GM06990 (cell line): ENCODE measurements around the gene WDFY2.
"Not testable (repeated sequence)": the region's sequence is repeated elsewhere in the genome, so short reads cannot be mapped to it uniquely, and the experiment has no call there.

Experiments
- DNase-seq: peaks from one replicate; pipeline ENCODE4 v3.0.0-alpha.2; 2011; ENCODE audit not compliant: insufficient read length; ENCODE audit errors: extremely low read depth
- H3K27me3 ChIP-seq: replicated peaks from 2 replicates; pipeline ENCODE4 v1.6.0; 2011; ENCODE audit warnings: low read length; ENCODE audit not compliant: control insufficient read depth, insufficient read depth
- H3K36me3 ChIP-seq: 2 replicates; pipeline ENCODE4 v1.5.1; 2011; ENCODE audit warnings: low read length; ENCODE audit not compliant: control insufficient read depth, insufficient read depth
- H3K4me3 ChIP-seq: replicated peaks from 2 replicates; pipeline ENCODE4 v1.5.1; 2011; ENCODE audit warnings: low read depth, mild to moderate bottlenecking, control low read depth, low read length
- TF ChIP-seq, protein P1 (sequence below): IDR thresholded peaks from 2 replicates; pipeline ENCODE4 v1.5.1; 2011; ENCODE audit warnings: low read length, control low read depth, mild to moderate bottlenecking, inconsistent platforms; ENCODE audit not compliant: insufficient read depth, poor library complexity, severe bottlenecking

The WDFY2 gene

DNA sequence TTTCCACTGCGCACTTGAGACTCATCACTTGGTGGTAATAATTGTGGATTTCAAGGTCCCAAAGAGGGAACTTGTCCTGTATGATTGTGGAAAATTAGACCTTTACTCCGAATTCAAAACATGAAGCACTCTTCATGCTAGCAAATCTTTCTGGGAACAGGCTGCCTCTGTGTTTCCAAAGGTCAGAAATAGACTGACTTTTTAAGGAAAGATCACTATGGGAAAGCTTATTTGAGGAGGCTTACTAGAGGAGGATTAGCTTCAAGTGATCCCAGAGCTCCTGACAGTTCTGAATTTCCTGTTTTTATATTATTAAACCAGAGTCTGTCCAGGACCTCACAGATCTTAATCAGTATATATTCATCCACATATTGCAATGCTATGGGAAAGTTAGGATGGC, 5.5 kb downstream of the WDFY2 start:
- no peaks in the 10 kb centered on the region for H3K27me3 ChIP-seq
- no peak for DNase-seq
- no peak overlapping the region for H3K4me3 ChIP-seq
- H3K36me3 ChIP-seq, result no peaks in the 10 kb centered on the region
- TF ChIP-seq, protein P1, sequence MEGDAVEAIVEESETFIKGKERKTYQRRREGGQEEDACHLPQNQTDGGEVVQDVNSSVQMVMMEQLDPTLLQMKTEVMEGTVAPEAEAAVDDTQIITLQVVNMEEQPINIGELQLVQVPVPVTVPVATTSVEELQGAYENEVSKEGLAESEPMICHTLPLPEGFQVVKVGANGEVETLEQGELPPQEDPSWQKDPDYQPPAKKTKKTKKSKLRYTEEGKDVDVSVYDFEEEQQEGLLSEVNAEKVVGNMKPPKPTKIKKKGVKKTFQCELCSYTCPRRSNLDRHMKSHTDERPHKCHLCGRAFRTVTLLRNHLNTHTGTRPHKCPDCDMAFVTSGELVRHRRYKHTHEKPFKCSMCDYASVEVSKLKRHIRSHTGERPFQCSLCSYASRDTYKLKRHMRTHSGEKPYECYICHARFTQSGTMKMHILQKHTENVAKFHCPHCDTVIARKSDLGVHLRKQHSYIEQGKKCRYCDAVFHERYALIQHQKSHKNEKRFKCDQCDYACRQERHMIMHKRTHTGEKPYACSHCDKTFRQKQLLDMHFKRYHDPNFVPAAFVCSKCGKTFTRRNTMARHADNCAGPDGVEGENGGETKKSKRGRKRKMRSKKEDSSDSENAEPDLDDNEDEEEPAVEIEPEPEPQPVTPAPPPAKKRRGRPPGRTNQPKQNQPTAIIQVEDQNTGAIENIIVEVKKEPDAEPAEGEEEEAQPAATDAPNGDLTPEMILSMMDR, result no peak

DNA sequence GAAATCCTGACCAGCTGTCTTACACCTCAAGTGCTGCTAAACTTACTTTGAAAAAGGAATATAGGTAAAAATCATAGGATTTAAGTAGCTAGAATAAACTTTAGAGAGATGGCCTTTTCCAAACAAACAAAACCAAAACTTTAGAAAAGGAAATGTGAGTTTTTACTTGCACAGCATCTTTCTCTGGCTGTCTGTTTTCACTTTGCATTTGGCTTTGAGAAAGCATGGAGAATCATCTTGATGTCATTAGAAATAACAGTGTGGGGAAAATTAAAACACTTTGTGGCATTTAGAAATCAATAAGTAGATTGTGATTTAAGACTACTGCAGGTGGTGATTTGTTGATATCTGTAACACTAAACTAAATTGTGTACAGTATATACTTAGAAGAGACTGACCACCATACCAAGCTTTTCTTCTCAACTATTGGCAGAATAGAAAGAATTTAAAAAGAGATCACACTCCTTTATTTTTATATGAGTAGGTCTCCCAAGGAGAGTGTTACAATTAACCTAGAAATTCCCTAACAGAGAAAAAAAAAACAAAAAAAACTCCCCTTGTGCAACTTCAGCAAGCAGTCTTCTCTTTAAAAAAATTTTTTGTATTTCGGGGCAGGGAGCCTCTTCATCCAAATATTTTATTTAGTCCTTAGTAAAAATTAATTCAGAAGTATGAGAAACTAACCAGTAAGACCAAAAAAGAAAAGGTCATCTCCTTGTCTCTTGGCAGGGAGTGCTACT, 6.1 kb downstream of the WDFY2 start:
- no peaks in the 10 kb centered on the region for H3K27me3 ChIP-seq
- no peak for DNase-seq
- TF ChIP-seq, protein P1, result no peak
- H3K36me3 ChIP-seq, result no peaks in the 10 kb centered on the region
- H3K4me3 ChIP-seq, result no peak overlapping the region

DNA sequence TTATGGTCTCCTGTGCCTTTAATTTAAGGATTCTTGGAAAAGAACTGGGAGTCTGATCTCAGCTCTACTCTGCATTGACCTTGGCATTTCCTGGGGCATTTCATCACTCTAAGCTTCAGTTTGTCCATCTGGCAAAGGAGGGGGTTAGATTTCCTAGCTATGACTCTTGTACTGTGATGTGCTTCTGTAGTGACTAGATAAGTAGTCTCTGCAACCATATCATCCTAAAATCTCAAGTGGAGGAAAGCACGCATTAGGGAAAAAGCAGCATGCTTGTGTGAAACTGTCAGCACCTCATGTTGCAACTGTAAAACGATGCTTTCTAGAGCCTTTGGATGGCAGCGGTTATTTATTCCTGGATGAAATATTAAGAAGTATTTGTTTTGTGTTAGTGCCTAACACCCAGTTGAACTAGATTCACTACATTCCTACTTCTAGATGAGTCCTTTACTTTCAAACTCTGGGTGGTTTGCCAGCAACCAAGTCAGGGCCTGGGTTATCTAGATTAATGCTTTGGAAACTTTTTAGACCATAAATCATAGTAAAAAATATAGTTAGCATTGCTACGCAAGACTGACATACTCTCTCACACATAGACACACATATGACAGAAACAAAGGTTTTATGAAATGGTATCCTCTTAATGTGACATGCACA, 6.8 kb downstream of the WDFY2 start:
- no peak overlapping the region for H3K4me3 ChIP-seq
- H3K27me3 ChIP-seq, result no peaks in the 10 kb centered on the region
- no peak for DNase-seq
- no peaks in the 10 kb centered on the region for H3K36me3 ChIP-seq
- TF ChIP-seq, protein P1, result no peak

DNA sequence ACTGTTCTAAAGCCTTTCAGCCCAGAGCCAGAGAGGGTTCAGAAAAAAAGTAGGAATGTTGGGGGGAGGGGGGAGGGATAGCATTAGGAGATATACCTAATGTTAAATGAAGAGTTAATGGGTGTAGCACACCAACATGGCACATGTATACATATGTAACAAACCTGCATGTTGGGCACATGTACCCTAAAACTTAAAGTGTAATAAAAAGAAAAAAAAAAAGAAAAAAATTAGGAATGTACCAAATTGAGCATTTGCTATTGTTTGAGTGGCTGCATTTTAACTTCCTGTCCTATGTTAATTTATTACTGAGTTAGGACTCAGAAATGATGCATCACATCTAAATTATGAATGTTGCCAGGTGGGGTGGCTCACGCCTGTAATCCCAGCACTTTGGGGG, 7.7 kb downstream of the WDFY2 start:
- H3K27me3 ChIP-seq, DNase-seq, H3K4me3 ChIP-seq, H3K36me3 ChIP-seq: not testable (repeated sequence)

DNA sequence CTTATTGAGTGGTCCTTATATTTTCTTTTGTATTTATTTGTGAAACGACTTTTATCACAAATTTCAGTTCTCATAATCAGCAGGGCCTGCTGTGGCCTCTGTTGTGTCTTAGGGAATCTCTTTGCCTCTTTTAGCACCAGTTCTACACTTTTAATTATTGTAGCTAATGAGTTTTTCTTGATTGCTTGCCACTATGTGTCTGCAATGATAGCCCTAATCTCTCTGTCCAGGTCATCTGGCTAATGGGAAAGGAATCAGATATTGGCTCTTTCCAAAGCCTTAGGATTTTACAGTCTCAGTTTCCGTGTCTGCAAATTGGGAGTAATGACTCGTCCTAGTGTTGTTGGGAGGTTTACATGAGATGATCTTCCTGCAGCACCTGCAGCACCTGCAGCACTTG, 10.2 kb downstream of the WDFY2 start:
- no peaks in the 10 kb centered on the region for H3K36me3 ChIP-seq
- TF ChIP-seq, protein P1, result no peak
- DNase-seq, result no peak
- H3K4me3 ChIP-seq, result no peak overlapping the region
- no peaks in the 10 kb centered on the region for H3K27me3 ChIP-seq

DNA sequence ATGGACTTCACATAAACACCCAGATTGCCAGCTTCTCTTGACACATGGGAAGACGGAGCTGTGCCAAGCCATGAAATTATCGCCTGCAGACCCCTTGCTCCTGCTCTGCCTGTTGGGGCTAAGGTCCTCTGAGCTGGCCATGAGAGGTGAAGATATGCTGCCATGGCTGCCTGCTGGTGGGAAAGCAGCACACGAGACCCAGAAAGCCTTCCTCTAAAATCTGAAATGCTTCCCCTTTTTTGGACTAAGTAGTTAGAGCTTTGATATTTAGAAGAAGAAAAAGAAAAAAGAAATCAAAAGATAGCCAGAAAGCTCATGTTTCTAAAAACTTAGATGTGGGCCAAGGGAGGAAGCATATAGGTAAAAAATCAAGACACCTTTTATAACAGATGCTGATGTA, 11.2 kb downstream of the WDFY2 start:
- TF ChIP-seq, protein P1, result no peak
- Histone ChIP-seq H3K27me3 (no peaks in the 10 kb centered on the region), H3K4me3 (no peak overlapping the region), H3K36me3 (no peaks in the 10 kb centered on the region)
- no peak for DNase-seq
